Chondrocyte (in vitro differentiated cells): ENCODE data around the gene OR1M1. TPM values are rescaled to one million over a fixed set of nuclear protein-coding genes. Genes with fewer than 3 reads are reported as not detected.

Experiments used
- DNase-seq: peaks from one replicate; pipeline ENCODE4 v3.0.0; 2021; ENCODE audit warnings: mixed read lengths, low spot score
- H3K27ac Mint-ChIP-seq: one replicate; pipeline ENCODE4 v1.8.0; 2021; ENCODE audit warnings: mild to moderate bottlenecking, moderate library complexity, mixed read lengths; ENCODE audit not compliant: unreplicated experiment
- H3K27me3 Mint-ChIP-seq: 2 replicates; pipeline ENCODE4 v1.8.0; 2021; ENCODE audit warnings: low read depth, mixed read lengths
- H3K36me3 Mint-ChIP-seq: 2 replicates; pipeline ENCODE4 v1.8.0; 2021; ENCODE audit warnings: low read depth, mixed read lengths
- H3K4me1 Mint-ChIP-seq: 2 replicates; pipeline ENCODE4 v1.8.0; 2021; ENCODE audit warnings: low read depth, mild to moderate bottlenecking, mixed read lengths
- H3K4me3 Mint-ChIP-seq: one replicate; pipeline ENCODE4 v1.8.0; 2021; ENCODE audit warnings: mild to moderate bottlenecking, moderate library complexity, mixed read lengths; ENCODE audit not compliant: unreplicated experiment
- H3K9me3 Mint-ChIP-seq: 2 replicates; pipeline ENCODE4 v1.8.0; 2021; ENCODE audit warnings: low read depth, mixed read lengths
- total RNA-seq: library from RNA; stranded (reverse); gene quantifications from 3 replicates; pipeline ENCODE4 v1.2.1, GENCODE V29; 2021
- TF ChIP-seq, protein P1 (sequence below): fragments of 200-600 bp; sonication (generic); IDR thresholded peaks from 2 replicates; pipeline ENCODE4 v1.5.0; 2021; ENCODE audit warnings: antibody characterized with exemption, mild to moderate bottlenecking, moderate library complexity

OR1M1 gene
- total RNA-seq, 1 donor from 2014 or later: not detected

DNA sequence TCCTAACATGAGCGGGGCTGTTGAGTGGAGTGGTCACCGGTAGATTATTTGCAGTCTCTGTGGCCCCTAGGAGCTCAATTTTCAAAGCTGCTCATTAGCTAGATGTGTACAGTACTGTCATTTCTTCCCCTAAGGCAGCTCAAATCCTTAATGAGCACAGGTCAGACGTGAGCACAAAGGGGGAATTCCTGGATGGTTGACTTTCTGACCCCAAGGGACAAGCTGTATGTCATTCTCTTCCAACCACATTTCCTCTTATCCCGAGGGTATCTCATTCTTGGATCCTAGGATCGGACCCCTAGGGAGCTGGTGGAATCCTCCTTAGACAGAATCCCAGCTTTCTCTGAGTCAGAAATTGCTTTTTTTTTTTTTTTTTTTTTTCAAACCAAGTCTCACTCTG, 45.6 kb downstream of the OR1M1 start:
- Mint-ChIP-seq H3K27ac (no peak overlapping the region), H3K36me3 (no peaks in the 10 kb centered on the region), H3K27me3 (no peaks in the 10 kb centered on the region), H3K9me3 (no peaks in the 10 kb centered on the region), H3K4me3 (no peak overlapping the region), H3K4me1 (peaks cover 5% of the 10 kb centered on the region)
- no peak for DNase-seq
- TF ChIP-seq, protein P1, sequence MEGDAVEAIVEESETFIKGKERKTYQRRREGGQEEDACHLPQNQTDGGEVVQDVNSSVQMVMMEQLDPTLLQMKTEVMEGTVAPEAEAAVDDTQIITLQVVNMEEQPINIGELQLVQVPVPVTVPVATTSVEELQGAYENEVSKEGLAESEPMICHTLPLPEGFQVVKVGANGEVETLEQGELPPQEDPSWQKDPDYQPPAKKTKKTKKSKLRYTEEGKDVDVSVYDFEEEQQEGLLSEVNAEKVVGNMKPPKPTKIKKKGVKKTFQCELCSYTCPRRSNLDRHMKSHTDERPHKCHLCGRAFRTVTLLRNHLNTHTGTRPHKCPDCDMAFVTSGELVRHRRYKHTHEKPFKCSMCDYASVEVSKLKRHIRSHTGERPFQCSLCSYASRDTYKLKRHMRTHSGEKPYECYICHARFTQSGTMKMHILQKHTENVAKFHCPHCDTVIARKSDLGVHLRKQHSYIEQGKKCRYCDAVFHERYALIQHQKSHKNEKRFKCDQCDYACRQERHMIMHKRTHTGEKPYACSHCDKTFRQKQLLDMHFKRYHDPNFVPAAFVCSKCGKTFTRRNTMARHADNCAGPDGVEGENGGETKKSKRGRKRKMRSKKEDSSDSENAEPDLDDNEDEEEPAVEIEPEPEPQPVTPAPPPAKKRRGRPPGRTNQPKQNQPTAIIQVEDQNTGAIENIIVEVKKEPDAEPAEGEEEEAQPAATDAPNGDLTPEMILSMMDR: no peak

DNA sequence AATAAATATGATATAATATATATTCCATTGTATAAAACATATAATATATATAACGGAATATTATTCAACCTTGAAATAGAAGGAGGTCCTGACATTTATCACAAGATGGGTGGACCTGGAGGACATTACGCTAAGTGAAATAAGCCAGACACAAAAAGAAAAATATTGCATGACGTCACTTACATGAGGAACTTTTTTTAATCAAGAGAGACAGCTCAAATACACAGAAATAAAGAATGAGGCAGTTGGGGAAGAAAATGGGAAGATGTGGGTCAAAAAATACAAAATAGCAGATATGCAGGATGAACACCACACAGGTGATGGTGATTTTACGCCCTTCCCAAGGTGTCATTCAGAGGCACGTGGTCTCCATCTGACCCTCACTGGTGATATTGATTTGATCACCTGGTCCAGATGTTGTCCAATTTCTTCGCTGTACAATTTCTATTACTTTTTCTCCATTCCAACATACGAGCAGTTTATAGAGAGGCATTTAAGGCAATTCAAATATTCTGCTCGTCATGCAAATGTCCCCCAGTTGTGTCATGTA, 52.8 kb downstream of the OR1M1 start:
- DNase-seq: no peak
- H3K27ac Mint-ChIP-seq: peak overlapping the region; percentile 96
- no peaks in the 10 kb centered on the region for H3K27me3 Mint-ChIP-seq
- H3K4me1 Mint-ChIP-seq: peaks cover 31% of the 10 kb centered on the region
- H3K36me3 Mint-ChIP-seq: peaks cover 7% of the 10 kb centered on the region
- TF ChIP-seq, protein P1: no peak
- H3K4me3 Mint-ChIP-seq: peak overlapping the region; percentile 89
- H3K9me3 Mint-ChIP-seq: peaks cover 5% of the 10 kb centered on the region

DNA sequence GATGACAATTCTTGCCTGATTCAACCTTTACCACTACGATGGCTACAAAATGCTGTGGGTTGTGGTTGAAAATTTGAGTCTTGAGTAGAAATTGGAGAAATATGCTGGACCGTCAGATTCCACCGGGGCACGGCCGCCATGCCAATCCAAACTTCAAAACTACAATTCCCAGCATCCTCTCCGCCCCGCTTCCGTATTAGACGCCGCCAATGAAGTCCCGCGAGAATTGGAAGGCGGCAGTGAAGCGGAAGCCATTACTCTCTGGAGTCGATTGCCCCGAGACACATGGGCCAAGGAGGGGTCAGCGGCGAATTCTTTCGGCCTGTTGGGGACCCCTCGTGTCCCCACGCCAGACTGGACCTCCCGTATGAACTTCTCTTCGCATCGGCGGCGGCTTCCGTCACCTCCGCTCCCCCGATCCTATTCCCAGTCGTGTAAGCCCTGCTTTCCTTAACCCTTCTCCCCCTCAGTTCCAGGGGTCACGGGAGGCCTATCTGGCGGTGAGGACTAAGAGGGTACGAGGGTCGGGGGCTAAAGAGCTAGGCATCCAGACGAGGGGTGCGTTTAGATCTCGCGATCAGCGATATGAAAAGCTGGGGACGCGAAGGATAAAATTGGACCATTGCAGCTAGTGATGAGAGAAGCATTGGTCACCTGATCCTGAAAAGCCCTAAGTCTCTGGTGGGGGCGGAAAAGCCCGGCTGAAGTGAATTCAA, 53.5 kb downstream of the OR1M1 start, which contains the start of gene ZNF317:
TSS of gene ZNF317 (plus strand) at position 239 of the 716 bp plus-strand sequence. CDS start 15,620 bp downstream, outside the sequence.
- Mint-ChIP-seq H3K4me3 (peak within 1 kb of the TSS; percentile 89), H3K4me1 (peaks cover 31% of the 10 kb centered on the region), H3K27me3 (no peaks in the 10 kb centered on the region), H3K36me3 (peaks cover 11% of the 10 kb centered on the region), H3K27ac (peak within 1 kb of the TSS; percentile 96), H3K9me3 (peaks cover 11% of the 10 kb centered on the region)
- TF ChIP-seq, protein P1: no peak
- peak; percentile 95 for DNase-seq

DNA sequence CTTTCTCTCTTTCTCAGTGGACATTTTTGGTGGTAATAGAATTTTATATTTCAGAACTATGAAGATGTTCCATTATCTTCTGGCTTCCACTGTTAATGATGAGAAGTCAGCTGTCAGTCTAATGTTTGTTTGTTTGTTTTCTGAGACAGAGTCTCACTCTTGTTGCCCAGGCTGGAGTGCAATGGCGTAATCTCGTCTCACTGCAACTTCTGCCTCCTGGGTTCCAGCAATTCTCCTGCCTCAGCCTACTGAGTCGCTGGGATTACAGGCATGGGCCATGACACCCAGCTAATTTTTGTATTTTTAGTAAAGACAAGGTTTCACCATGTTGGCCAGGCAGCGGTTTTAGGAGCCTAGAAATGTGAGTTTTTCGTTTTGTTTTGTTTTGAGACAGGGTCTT, 58.1 kb downstream of the OR1M1 start:
- no peak for DNase-seq
- Mint-ChIP-seq H3K4me1 (peaks cover 32% of the 10 kb centered on the region), H3K27me3 (no peaks in the 10 kb centered on the region), H3K27ac (no peak overlapping the region), H3K9me3 (peaks cover 18% of the 10 kb centered on the region), H3K36me3 (peaks cover 24% of the 10 kb centered on the region), H3K4me3 (no peak overlapping the region)
- TF ChIP-seq, protein P1: no peak

Other genes starting within 250 kb of the OR1M1 start
- gene MUC16, start 76.7 kb upstream of the OR1M1 start, total RNA-seq: not detected in 3 replicates
- gene OR7G2, start 20.4 kb downstream of the OR1M1 start, total RNA-seq: not detected in 3 replicates
- gene OR7G1, start 28.7 kb downstream of the OR1M1 start, total RNA-seq: not detected in 3 replicates
- gene OR7G3, start 39.9 kb downstream of the OR1M1 start, total RNA-seq: not detected in 3 replicates
- gene ZNF317, start 53.3 kb downstream of the OR1M1 start, total RNA-seq: 21.6 to 23.0 TPM (median 22.0 TPM) in 3 replicates
- gene OR7D2, start 91.9 kb downstream of the OR1M1 start, total RNA-seq: 0.33 to 0.70 TPM (median 0.60 TPM) in 3 replicates
- not detected in 3 replicates for gene OR7D4, start 132.5 kb downstream of the OR1M1 start, total RNA-seq
- not detected in 3 replicates for gene OR7E24, start 163.9 kb downstream of the OR1M1 start, total RNA-seq
- 6.9 to 12.2 TPM (median 10.5 TPM) in 3 replicates for gene ZNF699, start 222.8 kb downstream of the OR1M1 start, total RNA-seq
- 9.9 to 16.6 TPM (median 10.8 TPM) in 3 replicates for gene ZNF559, start 237.1 kb downstream of the OR1M1 start, total RNA-seq